ACC112 (cell line): ENCODE measurements around the gene NEU4.
A peak's percentile ranks its signal among the peaks of the same experiment; 100 is the strongest.
"Not testable (repeated sequence)": the region's sequence is repeated elsewhere in the genome, so short reads cannot be mapped to it uniquely, and the experiment has no call there.

Experiments used
- H2AFZ ChIP-seq: fragments of 200-600 bp; sonication (generic); one replicate; pipeline ENCODE4 v1.6.0; 2017; ENCODE audit warnings: antibody characterized with exemption, low read length; ENCODE audit not compliant: unreplicated experiment
- H3K27ac ChIP-seq: fragments of 200-600 bp; sonication (generic); 2 replicates; pipeline ENCODE4 v1.5.1; 2014; ENCODE audit warnings: low read depth, mild to moderate bottlenecking, antibody characterized with exemption, low read length, moderate library complexity
- H3K27me3 ChIP-seq: fragments of 200-600 bp; sonication (generic); 2 replicates; pipeline ENCODE4 v1.6.1; 2014; ENCODE audit warnings: mild to moderate bottlenecking, antibody characterized with exemption, low read length, moderate library complexity, mixed read lengths; ENCODE audit not compliant: insufficient read depth
- H3K36me3 ChIP-seq: fragments of 200-600 bp; sonication (generic); 2 replicates; pipeline ENCODE4 v1.6.1; 2016; ENCODE audit warnings: mild to moderate bottlenecking, antibody characterized with exemption, low read length, moderate library complexity, mixed read lengths; ENCODE audit not compliant: insufficient read depth
- H3K4me1 ChIP-seq: fragments of 200-600 bp; sonication (generic); one replicate; pipeline ENCODE4 v1.6.1; 2016; ENCODE audit warnings: low read length, mixed read lengths; ENCODE audit not compliant: insufficient read depth, unreplicated experiment, control insufficient read depth
- H3K4me3 ChIP-seq: fragments of 200-600 bp; sonication (generic); 2 replicates; pipeline ENCODE4 v1.5.1; 2014; ENCODE audit warnings: mild to moderate bottlenecking, low read depth, low read length
- H3K79me2 ChIP-seq: fragments of 200-600 bp; sonication (generic); one replicate; pipeline ENCODE4 v1.6.0; 2016; ENCODE audit warnings: low read length; ENCODE audit not compliant: control insufficient read depth, unreplicated experiment, insufficient read depth

Gene NEU4

DNA sequence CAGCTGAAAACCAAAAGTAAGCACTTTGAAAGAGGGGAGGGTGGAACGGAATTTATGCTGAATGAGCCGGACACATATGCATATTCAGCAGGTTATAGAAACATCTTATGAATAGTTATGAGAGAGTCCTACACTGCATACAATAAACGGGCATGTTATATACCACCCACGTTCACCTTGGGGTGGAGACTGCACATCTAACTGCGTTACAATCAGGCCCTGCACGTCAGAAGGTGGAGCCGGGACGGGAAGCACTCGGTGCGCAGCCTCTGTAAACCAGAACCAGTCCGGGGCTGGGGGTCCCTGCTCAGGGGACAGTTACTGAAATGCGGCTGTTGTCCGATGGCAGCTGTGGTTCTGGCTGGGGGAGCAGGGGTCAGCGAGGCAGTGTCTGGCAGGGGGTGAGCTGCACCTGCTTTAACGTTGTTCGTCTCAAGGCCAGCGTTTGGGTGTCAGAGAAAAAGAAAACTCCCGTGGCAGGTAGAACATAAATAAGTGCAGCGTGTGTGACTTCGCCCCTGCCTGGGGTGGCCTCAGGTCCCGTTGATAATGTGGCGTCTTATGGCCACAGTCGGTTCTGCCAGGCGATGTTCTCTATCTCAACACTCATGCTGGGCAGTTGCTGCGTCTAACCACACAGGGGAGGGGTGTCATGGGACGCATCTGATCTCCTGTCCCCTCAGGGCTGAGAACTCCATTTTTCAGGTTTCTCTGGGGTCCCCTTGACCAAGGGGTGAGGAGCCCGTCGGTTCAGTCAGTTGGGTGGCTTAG is 24.9 kb downstream of the NEU4 start:
- not testable (repeated sequence) for H3K4me3 ChIP-seq, H3K79me2 ChIP-seq, H3K36me3 ChIP-seq, H3K4me1 ChIP-seq, H2AFZ ChIP-seq
- H3K27ac ChIP-seq, result peak overlapping the region; percentile 57
- H3K27me3 ChIP-seq, result peaks cover 37% of the 10 kb centered on the region

DNA sequence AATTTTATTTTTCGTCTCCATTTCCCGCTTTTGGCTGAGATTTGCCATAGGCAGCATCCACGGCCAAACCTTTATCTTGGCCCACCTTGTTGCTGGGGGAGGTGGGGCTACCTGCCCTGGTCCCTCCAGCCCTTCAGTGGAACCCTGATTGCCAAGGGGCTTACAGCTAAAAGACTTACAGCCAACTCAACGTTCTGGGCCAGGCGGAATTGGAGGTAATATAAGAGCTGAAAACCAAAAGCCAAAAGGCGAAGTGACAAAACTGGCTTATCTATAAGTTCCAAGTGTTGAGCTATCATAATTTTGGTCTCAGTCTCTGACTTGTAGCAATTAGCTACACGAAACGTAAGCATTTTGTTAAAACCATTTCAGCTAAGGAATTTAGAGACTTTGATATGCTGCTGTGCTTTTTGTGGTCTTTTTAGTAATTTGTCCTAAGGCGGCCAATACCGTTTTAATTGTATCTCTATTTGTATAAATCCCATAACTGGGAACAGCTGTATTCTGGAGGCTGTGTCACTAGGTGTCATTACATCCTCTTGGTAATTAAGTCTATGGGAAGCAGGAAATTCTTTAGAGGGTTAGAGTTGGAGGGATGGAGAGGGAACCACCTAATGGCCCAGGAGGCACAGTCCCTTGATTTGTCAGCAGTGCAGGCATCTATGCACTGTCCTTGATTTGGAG is 25.7 kb downstream of the NEU4 start:
- Histone ChIP-seq H2AFZ (no peak overlapping the region), H3K4me3 (no peak overlapping the region), H3K4me1 (peaks cover 6% of the 10 kb centered on the region), H3K27me3 (peaks cover 37% of the 10 kb centered on the region), H3K36me3 (no peaks in the 10 kb centered on the region), H3K79me2 (no peaks in the 10 kb centered on the region), H3K27ac (no peak overlapping the region)

DNA sequence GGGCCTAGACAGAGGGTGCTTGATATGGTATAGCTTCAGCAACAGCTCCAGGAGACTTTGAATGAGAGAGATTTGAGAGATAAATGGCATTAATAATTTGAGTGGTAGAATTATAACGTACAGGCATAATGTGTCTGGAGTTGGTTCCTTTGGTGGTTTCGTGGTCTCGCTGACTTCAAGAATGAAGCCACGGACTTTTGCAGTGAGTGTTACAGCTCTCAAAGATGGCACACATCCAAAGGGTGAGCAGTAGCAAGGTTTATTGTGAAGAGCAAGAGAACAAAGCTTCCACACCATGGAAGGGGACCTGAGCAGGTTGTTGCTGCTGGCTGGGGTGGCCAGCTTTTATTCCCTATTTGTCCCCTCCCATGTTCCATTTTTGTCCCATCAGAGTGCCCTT is 26.6 kb downstream of the NEU4 start:
- Histone ChIP-seq H3K4me1 (peaks cover 6% of the 10 kb centered on the region), H3K4me3 (no peak overlapping the region), H3K36me3 (no peaks in the 10 kb centered on the region), H3K27me3 (peaks cover 32% of the 10 kb centered on the region), H3K79me2 (no peaks in the 10 kb centered on the region), H2AFZ (no peak overlapping the region), H3K27ac (no peak overlapping the region)

DNA sequence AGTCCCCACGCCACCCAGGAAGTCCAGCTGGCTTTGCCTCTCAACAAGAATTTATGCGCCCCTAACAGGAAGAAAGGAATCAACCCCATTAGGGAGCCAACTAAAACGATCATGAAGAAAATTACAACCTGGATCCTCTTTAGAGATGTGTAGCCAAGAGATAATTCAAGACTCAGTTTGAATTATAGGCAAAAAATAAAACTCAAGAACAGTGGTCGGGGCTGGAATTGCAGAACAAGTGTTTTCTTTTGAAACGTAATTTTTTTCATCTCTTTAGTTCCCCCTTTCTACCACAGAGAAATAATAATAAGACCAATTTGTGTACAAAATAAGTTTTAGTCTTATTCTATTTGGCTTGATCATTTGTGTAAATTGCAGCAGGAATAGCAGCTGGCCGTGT is 27.3 kb downstream of the NEU4 start:
- Histone ChIP-seq H3K4me1 (peaks cover 6% of the 10 kb centered on the region), H3K36me3 (no peaks in the 10 kb centered on the region), H3K4me3 (no peak overlapping the region), H2AFZ (no peak overlapping the region), H3K79me2 (no peaks in the 10 kb centered on the region), H3K27me3 (peaks cover 32% of the 10 kb centered on the region), H3K27ac (no peak overlapping the region)

DNA sequence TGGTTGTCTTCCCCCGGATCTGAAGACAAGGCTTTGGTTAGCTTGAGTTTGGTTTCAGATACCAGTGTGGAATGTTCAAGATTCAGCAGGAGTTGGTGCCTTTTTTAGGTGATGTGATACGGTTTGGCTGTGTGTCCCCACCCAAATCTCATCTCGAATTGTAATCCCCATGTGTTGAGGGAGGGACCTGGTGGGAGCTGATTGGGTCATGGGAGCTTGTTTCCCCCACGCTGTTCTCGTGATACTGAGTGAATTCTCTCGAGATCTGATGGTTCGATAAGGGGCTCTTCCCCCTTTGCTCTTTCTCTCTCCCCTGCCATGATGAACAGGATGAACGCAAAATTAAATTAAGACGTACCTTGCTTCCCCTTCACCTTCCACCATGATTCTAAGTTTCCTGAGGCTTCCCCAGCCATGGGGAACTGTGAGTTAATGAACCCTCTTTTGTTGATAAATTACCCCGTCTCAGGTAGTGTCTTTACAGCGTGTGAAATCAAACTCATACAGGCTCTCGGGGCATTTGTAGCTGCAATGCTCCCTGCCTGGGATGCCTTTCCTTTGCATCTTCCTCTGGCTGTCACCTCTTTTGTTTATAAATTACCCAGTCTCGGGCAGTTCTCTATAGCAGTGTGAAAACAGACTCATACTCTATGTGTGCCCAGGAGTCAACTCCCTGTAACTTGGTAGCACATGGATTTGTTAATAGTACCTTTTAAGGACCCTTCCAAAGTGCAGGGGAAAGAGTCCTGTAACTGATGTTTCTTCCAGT is 28.4 kb downstream of the NEU4 start:
- Histone ChIP-seq H2AFZ (no peak overlapping the region), H3K4me3 (no peak overlapping the region), H3K27ac (no peak overlapping the region), H3K36me3 (no peaks in the 10 kb centered on the region), H3K27me3 (peaks cover 32% of the 10 kb centered on the region), H3K79me2 (no peaks in the 10 kb centered on the region), H3K4me1 (peaks cover 6% of the 10 kb centered on the region)

DNA sequence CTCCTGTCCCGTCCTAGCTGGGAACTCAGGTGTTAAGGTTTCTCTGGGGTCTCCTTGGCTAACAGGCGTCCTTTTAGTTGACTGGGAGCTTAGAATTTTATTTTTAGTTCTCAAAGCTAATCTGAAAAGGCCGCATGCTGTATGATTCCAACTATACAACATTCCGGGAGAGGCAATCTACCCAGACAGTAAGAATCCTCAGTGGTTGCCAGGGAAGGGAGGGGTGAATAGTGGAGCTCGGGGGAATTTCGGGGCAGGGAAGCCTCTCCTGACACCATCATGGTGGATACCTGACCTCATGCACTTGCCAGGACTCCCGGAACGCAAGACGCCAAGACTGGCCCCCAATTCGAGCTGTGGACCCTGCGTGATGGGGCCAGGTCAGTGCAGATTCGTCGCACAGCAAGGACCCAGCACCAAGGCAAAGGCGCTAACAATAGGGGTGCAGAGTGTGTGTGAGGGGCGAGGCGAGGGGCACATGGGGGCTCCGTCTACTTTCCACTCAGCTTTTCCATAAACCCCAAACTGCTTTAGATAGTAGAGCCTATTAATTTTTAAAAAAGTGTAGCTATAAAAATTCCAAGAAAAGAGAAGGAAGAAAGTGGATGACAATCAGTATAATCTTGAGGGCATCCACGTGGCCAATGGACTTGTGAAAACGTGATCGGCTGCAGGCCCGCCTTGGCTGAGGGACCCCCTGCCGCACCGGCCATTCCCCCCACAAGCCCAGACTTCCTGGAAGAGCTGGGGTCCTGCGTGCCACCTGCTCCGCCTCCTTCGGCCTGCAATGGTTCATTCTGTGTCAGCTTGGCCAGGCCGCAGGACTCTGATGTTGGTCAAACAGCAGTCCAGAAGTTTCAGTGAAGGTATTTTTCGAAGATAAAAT is 32.4 kb downstream of the NEU4 start:
- Histone ChIP-seq H3K27ac (no peak overlapping the region), H2AFZ (no peak overlapping the region), H3K4me3 (no peak overlapping the region), H3K36me3 (no peaks in the 10 kb centered on the region), H3K4me1 (peaks cover 5% of the 10 kb centered on the region), H3K27me3 (peaks cover 23% of the 10 kb centered on the region), H3K79me2 (no peaks in the 10 kb centered on the region)

DNA sequence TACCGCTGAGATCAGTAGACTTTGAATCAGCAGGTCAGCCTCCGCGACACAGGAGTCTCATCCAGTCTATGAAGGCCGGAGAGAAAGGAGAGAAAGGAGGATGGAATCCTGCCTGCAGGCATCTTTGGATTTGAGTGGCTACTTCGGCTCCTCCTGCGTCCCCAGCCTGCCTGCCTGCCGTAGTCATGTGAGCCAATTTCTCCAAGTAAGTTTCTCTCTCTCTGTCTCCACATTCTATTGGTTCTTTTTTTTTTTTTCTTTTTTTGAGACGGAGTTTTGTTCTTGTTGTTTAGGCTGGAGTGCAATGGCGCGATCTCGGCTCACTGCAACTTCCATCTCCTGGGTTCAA is 33.0 kb downstream of the NEU4 start:
- Histone ChIP-seq H3K27me3 (peaks cover 18% of the 10 kb centered on the region), H2AFZ (no peak overlapping the region), H3K4me1 (peaks cover 5% of the 10 kb centered on the region), H3K36me3 (no peaks in the 10 kb centered on the region), H3K79me2 (no peaks in the 10 kb centered on the region), H3K4me3 (no peak overlapping the region), H3K27ac (no peak overlapping the region)

DNA sequence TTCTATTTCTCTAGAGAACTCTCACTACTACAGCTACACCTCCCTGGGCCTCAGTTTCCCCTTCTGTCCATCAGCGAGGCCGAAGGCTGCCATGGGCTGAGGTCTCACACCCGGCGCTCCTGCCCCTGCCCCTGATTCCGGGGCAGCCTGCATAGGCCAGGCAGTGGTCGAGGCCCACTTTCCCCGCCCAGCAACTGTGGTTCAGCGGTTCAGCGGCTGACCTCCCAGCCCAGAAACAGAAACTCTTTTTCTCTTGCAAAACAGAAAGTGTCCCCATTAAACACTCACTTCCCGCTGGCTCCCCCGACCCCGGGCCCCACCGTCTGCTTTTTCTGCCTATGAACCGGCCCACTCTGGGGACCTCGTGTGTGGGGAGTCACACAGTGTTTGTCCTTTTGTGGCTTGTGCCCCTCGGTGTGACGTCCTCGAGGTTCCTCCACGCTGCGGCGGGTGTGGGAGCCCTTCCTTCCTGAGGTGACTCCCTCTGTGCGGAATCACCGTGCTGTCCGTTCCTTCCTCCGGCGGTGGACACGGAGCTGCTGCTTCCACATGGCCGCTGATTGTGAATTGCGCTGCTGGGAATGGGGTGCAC is 33.7 kb downstream of the NEU4 start:
- H3K36me3 ChIP-seq, result no peaks in the 10 kb centered on the region
- H3K27me3 ChIP-seq, result peaks cover 11% of the 10 kb centered on the region
- H3K79me2 ChIP-seq, result no peaks in the 10 kb centered on the region
- H3K4me1 ChIP-seq, result peaks cover 5% of the 10 kb centered on the region
- no peak overlapping the region for H2AFZ ChIP-seq
- H3K27ac ChIP-seq, result no peak overlapping the region
- H3K4me3 ChIP-seq, result no peak overlapping the region

DNA sequence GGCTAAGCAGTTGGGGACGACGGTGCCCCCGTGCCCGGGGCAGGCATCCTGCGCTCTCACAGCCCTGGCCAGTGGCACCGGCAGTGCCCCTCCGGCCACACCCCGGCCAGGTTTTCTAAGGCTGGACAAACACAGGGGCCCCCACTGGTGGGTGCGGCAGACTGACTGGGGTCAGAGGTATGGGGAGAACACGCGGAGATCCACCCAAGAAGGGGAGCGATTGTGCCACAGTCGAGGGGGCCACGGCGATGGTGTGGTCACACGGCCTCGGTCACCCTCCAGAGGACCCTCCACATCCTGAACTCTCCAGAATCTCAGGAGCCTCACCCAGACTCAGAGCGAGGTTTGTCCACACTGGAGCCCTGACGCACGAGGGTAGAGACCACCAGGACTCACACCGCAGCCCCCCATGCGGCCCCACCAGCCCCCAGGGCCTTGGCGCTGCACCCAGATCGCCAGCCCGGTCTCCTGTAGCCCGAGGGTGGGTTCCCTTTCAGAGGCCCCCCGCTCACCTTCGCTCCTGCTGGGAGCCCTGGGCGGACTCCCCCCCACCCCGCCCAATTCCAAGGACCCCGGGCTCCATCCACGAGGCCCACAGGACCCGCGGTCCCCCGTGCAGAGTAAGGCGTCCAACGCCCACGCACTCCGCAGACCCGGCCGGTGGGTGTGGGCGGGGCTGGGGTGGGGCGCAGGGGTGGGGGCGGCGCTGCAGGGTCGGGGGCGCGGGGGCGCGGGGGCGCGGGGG is 34.5 kb downstream of the NEU4 start:
- H3K36me3 ChIP-seq, result no peaks in the 10 kb centered on the region
- no peak overlapping the region for H3K27ac ChIP-seq
- H3K27me3 ChIP-seq, result peaks cover 3% of the 10 kb centered on the region
- H3K4me3 ChIP-seq, result no peak overlapping the region
- H3K79me2 ChIP-seq, result no peaks in the 10 kb centered on the region
- H3K4me1 ChIP-seq, result peaks cover 5% of the 10 kb centered on the region
- H2AFZ ChIP-seq, result no peak overlapping the region
